GM19238 (cell line): ENCODE measurements around the gene GPC2.
"Not testable (repeated sequence)": the region's sequence is repeated elsewhere in the genome, so short reads cannot be mapped to it uniquely, and the experiment has no call there.

Experiments
- DNase-seq: peaks from one replicate; pipeline ENCODE4 v3.0.0; 2011; ENCODE audit warnings: low spot score; ENCODE audit not compliant: insufficient read length

GPC2 gene

GRCh38 chr7:100177045-100178001 lies at the start of gene GPC2, which contains the start of gene STAG3:
GPC2 (minus strand) TSS chr7:100177381; CDS start chr7:100177199, 182 bp downstream.
STAG3 (plus strand) TSS chr7:100177918; CDS start chr7:100180557, 2,639 bp downstream.
- DNase-seq = peak; percentile 94

GRCh38 chr7:100224891-100225290 lies 47.7 kb upstream of the GPC2 start:
- DNase-seq = not testable (repeated sequence)

- not testable (repeated sequence) for DNase-seq
These were observed 46.3 kb upstream of the GPC2 start for GRCh38 chr7:100223376-100223927.

GRCh38 chr7:100222445-100223132 lies 45.4 kb upstream of the GPC2 start:
- DNase-seq = no peak

GRCh38 chr7:100221767-100222444 lies 44.7 kb upstream of the GPC2 start:
- no peak for DNase-seq

- peak; percentile 48 for DNase-seq
These were observed 44.1 kb upstream of the GPC2 start for GRCh38 chr7:100221231-100221718.

GRCh38 chr7:100220586-100221230 lies 43.5 kb upstream of the GPC2 start:
- DNase-seq = no peak

- DNase-seq = not testable (repeated sequence)
These were observed 42.8 kb upstream of the GPC2 start, which contains the start of gene PVRIG for GRCh38 chr7:100219801-100220585. PVRIG (plus strand) TSS chr7:100219949; CDS start chr7:100219971, 22 bp downstream.

GRCh38 chr7:100219271-100219737 lies 42.1 kb upstream of the GPC2 start:
- no peak for DNase-seq

- not testable (repeated sequence) for DNase-seq
These were observed 40.8 kb upstream of the GPC2 start for GRCh38 chr7:100217934-100218333.

- DNase-seq = no peak
These were observed 38.7 kb upstream of the GPC2 start for GRCh38 chr7:100215895-100216294.

GRCh38 chr7:100214356-100214755 lies 37.2 kb upstream of the GPC2 start:
- not testable (repeated sequence) for DNase-seq

- no peak for DNase-seq
These were observed 36.5 kb upstream of the GPC2 start for GRCh38 chr7:100213672-100214071.

- no peak for DNase-seq
These were observed 35.6 kb upstream of the GPC2 start for GRCh38 chr7:100212631-100213286.

- DNase-seq = peak; percentile 51
These were observed 34.2 kb upstream of the GPC2 start for GRCh38 chr7:100211342-100211780.

GRCh38 chr7:100210805-100211204 lies 33.6 kb upstream of the GPC2 start:
- no peak for DNase-seq

- DNase-seq = no peak
These were observed 32.3 kb upstream of the GPC2 start for GRCh38 chr7:100209493-100209892.

- peak; percentile 35 for DNase-seq
These were observed 31.8 kb upstream of the GPC2 start for GRCh38 chr7:100208911-100209408.

- DNase-seq = no peak
These were observed 27.3 kb upstream of the GPC2 start for GRCh38 chr7:100204454-100204853.
